Endothelial cell of umbilical vein (primary cell): Measurements from ENCODE around the gene RASAL1.

Experiments used
- CTCF ChIP-seq, 2 donors: IDR thresholded peaks; 1 replicate in 1 of 2; 2 replicates in 1 of 2; pipeline ENCODE4 v1.5.1; 2011; ENCODE audit warnings: low read length in 2 of 2, mild to moderate bottlenecking in 2 of 2, moderate library complexity in 2 of 2, control low read depth in 1 of 2, inconsistent platforms in 1 of 2, low read depth in 1 of 2; ENCODE audit not compliant: insufficient read depth in 1 of 2; ENCODE audit errors: extremely low read depth in 1 of 2
- EZH2 ChIP-seq: IDR thresholded peaks from 2 replicates; pipeline ENCODE4 v1.6.1; 2012; ENCODE audit warnings: borderline replicate concordance, low read depth, mild to moderate bottlenecking, moderate library complexity, low read length, inconsistent platforms; ENCODE audit not compliant: severe bottlenecking
- POLR2A ChIP-seq: IDR thresholded peaks from 2 replicates; pipeline ENCODE4 v1.6.1; 2012; ENCODE audit warnings: low read depth, mild to moderate bottlenecking, control low read depth, low read length

DNA sequence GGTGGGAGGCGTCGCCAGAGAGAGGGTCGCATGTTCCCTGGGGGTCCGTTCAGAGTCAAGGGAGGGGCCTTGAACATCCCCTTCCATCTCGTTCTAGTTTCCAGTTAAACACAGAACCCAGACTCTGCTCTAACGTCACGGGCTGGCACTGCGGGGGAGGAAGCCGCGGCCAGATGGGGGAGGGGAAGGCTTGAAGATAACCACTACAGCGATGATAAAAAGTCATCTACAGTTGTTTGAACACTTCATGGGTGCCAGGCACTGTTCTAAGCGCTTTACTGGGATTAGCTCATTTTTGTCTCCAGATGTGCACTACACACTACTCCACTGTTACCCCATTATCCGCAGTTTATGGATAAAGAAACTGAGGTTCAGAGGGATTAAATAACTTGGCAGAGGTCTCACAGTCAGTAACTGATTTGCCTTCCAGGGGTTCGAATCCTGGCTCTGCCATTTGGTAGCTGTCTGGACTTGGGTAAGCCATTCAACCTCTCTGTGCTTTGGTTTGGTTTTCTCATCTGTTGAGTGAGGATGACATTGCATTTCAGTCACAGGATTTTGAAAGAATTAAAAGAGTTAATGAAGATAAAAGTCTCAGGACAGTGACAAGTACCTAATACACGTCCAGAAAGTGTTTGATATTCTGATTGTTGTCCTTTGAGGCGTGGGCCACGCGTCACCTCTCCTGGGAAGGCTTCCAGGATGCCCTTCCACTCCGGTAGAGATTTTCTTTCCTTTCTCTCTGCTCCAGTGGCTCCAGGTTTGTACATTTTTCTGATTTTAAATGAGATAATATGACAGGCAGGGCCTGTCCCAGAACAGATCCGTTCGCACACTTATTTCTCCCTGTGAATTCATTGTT is 798 bp upstream of the RASAL1 start:
- no peak for TF ChIP-seq POLR2A
- TF ChIP-seq CTCF (IDR thresholded peaks at IDR 0.05; ENCODE audit: extremely low read depth in 1 of 2, insufficient read depth in 1 of 2, low read depth in 1 of 2, low read length in 2 of 2), result no peak
- TF ChIP-seq EZH2, result no peak
